C4-2B (cell line): ENCODE results near the gene ZCCHC12.

ENCODE experiments used
- H3K27ac ChIP-seq: fragments of 450-650 bp; 2 replicates; pipeline ENCODE4 v1.5.1; 2017
- CTCF ChIP-seq: fragments of 450-650 bp; conservative IDR thresholded peaks from 2 replicates; pipeline ENCODE4 v1.5.1; 2017; ENCODE audit warnings: mild to moderate bottlenecking
- ZFX ChIP-seq: fragments of 450-650 bp; IDR thresholded peaks from 2 replicates; pipeline ENCODE4 v1.6.1; 2017

Gene ZCCHC12

GRCh38 chrX:118855681-118856310, 32.2 kb downstream of the ZCCHC12 start:
- H3K27ac ChIP-seq, result no peak overlapping the region
- TF ChIP-seq ZFX (no peak), CTCF (no peak)

GRCh38 chrX:118857006-118857405, 33.4 kb downstream of the ZCCHC12 start:
- no peak overlapping the region for H3K27ac ChIP-seq

GRCh38 chrX:118861338-118861737, 37.7 kb downstream of the ZCCHC12 start:
- no peak overlapping the region for H3K27ac ChIP-seq
- TF ChIP-seq ZFX, result no peak
- TF ChIP-seq CTCF, result no peak

More at GRCh38 chrX:118857006-118857405, 33.4 kb downstream of the ZCCHC12 start:
- TF ChIP-seq ZFX (no peak), CTCF (no peak)

- TF ChIP-seq ZFX (no peak), CTCF (no peak)
These were observed 38.5 kb downstream of the ZCCHC12 start for GRCh38 chrX:118862091-118862490.

GRCh38 chrX:118862979-118863378, 39.4 kb downstream of the ZCCHC12 start:
- TF ChIP-seq ZFX (no peak), CTCF (no peak)
- H3K27ac ChIP-seq, result no peak overlapping the region

More at GRCh38 chrX:118862091-118862490, 38.5 kb downstream of the ZCCHC12 start:
- no peak overlapping the region for H3K27ac ChIP-seq

GRCh38 chrX:118864063-118864635, 40.5 kb downstream of the ZCCHC12 start:
- no peak overlapping the region for H3K27ac ChIP-seq
- no peak for TF ChIP-seq CTCF
- TF ChIP-seq ZFX, result no peak

- no peak overlapping the region for H3K27ac ChIP-seq
- no peak for TF ChIP-seq CTCF
- no peak for TF ChIP-seq ZFX
These were observed 41.6 kb downstream of the ZCCHC12 start for GRCh38 chrX:118865231-118865630.
